Melanocyte of skin (primary cell): Measurements from ENCODE around the gene SLC16A6. TPM values are rescaled to one million over a fixed set of nuclear protein-coding genes. Genes with fewer than 3 reads are reported as not detected.

Source experiments
- total RNA-seq, 2 donors: library from RNA; depleted of rRNA; stranded (reverse); fragments of >200 nt; gene quantifications; 2 replicates each; pipeline ENCODE4 v1.2.3, GENCODE V29; 2012

The SLC16A6 gene, protein sequence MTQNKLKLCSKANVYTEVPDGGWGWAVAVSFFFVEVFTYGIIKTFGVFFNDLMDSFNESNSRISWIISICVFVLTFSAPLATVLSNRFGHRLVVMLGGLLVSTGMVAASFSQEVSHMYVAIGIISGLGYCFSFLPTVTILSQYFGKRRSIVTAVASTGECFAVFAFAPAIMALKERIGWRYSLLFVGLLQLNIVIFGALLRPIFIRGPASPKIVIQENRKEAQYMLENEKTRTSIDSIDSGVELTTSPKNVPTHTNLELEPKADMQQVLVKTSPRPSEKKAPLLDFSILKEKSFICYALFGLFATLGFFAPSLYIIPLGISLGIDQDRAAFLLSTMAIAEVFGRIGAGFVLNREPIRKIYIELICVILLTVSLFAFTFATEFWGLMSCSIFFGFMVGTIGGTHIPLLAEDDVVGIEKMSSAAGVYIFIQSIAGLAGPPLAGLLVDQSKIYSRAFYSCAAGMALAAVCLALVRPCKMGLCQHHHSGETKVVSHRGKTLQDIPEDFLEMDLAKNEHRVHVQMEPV
- 100 to 1,000 TPM; 543 to 789 TPM for total RNA-seq

DNA sequence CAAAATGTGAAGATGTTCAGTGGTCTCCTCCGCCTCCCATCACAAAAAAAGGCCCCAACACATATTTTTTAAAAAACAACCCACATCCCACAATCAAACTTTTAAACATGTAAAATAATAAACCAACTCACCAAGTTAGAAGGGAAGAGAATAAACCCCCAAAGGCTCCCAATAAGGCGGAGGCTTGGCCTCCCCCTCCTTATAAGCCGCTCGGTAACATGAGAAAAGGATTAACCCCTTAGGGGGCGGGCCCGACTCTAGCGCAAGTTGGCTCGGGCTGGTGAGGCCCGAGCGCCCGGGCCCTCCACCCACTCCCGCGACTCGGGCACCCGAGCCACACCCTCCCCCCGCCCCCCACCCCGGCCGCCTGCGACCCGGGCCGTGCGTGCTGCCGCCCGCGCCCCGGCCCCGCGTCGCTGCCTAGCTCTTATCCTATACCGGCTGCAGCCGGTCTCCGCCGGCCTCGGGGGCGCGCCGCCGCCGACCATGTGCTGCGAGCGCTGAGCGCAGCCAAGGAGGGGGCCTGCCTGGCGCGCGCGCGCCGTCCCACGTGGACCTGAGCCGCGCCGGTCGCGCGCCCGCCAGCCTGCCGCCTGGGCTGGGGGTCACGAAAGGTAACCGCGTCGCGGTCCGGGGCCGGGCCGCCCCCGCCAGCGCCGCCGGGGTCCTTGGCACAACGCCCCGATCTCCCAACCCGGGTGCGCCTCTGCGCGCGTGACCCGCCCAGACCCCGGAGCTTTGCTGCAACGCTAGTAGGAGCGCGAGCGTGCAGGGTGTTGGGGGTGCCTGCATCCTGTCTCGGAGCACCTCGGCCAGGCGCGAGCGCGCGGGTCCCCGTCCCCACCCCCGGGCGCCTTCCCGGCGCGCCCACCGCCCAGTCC, at the start of gene SLC16A6, which contains the start of gene ARSG:
SLC16A6 (minus strand) TSS at position 173 of the 881 bp plus-strand sequence. CDS start 12,807 bp downstream, outside the sequence.
ARSG (plus strand) TSS at position 541 of the 881 bp plus-strand sequence. CDS start 15,999 bp downstream, outside the sequence.

DNA sequence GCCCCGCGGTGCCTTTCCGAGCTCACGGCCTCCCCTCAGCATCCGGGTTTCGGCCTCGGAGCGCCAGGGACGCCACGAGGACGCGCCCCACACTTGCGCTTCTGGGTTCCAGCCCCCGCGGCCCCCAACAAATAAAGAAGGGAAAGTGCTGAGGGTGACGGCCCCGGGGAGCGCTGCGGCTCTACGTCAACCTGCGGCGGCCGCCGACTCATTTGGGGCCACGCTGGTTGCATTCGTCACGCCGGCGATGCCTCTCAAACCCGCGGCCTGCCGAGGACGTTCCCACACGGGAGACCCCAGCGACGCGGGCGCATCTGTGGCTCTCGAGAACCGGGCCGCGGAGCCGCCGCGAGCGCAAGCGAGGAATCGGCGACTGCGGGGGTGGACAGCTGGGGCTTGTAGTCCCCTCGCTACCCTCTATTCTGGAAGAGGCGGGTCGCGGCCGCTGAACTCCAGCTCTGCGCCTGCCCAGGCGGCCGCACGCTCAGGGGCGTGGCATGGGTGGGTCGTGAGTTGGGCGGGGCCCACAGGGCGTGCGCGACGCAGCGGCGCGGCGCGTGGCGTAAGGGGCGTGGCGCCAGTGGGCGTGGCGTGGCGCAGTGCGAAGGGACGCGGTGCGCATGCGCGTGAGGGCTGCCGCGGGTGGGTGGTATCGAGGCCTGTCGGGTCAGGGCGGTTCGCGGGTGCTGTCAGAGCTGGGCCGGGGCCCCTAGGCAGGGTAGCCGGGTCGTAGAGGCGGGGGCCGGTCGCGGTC, 43.3 kb downstream of the SLC16A6 start, which contains the start of gene AMZ2:
AMZ2 (plus strand) TSS at position 599 of the 754 bp plus-strand sequence. CDS start 2,145 bp downstream, outside the sequence.

Other genes with a start within 250 kb of the SLC16A6 start
- 10 to 100 TPM; 60.2 to 75.9 TPM for gene AMZ2, start 43.1 kb downstream of the SLC16A6 start, total RNA-seq
- gene ARSG, start 368 bp upstream of the SLC16A6 start, total RNA-seq: 10 to 100 TPM; 15.0 to 24.4 TPM
- gene WIPI1, start 166.4 kb upstream of the SLC16A6 start, total RNA-seq: 100 to 1,000 TPM; 455 to 507 TPM
- gene PRKAR1A, start 221.3 kb upstream of the SLC16A6 start, total RNA-seq: 100 to 1,000 TPM; 288 to 290 TPM